HG03439 (cell line): ENCODE measurements around the gene LRRC74B.

ENCODE experiments used
- ATAC-seq: cut with Tn5 transposase; IDR thresholded peaks from one replicate; pipeline ENCODE4 v1.9.1; 2021; ENCODE audit warnings: mild to moderate bottlenecking, moderate library complexity; ENCODE audit not compliant: unreplicated experiment

The LRRC74B gene

GRCh38 chr22:21013657-21014201 is 32.0 kb upstream of the LRRC74B start:
- ATAC-seq, result peak; percentile 24

GRCh38 chr22:21014202-21014725 is 31.5 kb upstream of the LRRC74B start:
- peak; percentile 71 for ATAC-seq

GRCh38 chr22:21014726-21015465 is 30.9 kb upstream of the LRRC74B start, which contains the start of gene P2RX6:
TSS of gene P2RX6 (plus strand) at chr22:21015165. CDS start at chr22:21015175, 10 bp downstream.
- no peak for ATAC-seq

GRCh38 chr22:21015466-21016006 is 30.2 kb upstream of the LRRC74B start:
- ATAC-seq, result no peak

- no peak for ATAC-seq
Observed at GRCh38 chr22:21016644-21017420, 28.9 kb upstream of the LRRC74B start.

GRCh38 chr22:21018314-21018713 is 27.4 kb upstream of the LRRC74B start:
- no peak for ATAC-seq

- no peak for ATAC-seq
Observed at GRCh38 chr22:21020802-21021429, 24.8 kb upstream of the LRRC74B start.

GRCh38 chr22:21022507-21022906 is 23.2 kb upstream of the LRRC74B start:
- ATAC-seq, result no peak

- ATAC-seq, result no peak
Observed at GRCh38 chr22:21022955-21023614, 22.7 kb upstream of the LRRC74B start.

- no peak for ATAC-seq
Observed at GRCh38 chr22:21025266-21025665, 20.5 kb upstream of the LRRC74B start.

GRCh38 chr22:21025763-21026755 is 19.7 kb upstream of the LRRC74B start:
- ATAC-seq, result no peak

- ATAC-seq, result no peak
Observed at GRCh38 chr22:21026783-21027692, 18.7 kb upstream of the LRRC74B start.

- no peak for ATAC-seq
Observed at GRCh38 chr22:21028277-21029251, 17.2 kb upstream of the LRRC74B start.

- no peak for ATAC-seq
Observed at GRCh38 chr22:21029486-21030025, 16.2 kb upstream of the LRRC74B start.

- ATAC-seq, result no peak
Observed at GRCh38 chr22:21030032-21030431, 15.7 kb upstream of the LRRC74B start.
